WTC11 (cell line): ENCODE results near the gene RPL18A. TPM values are rescaled to one million over a fixed set of nuclear protein-coding genes. Genes with fewer than 3 reads are reported as not detected.
A peak's percentile ranks its signal among the peaks of the same experiment; 100 is the strongest.

Experiments used
- ATAC-seq: fragments of 200-7000 bp; cut with Tn5 transposase; 2 replicates; pipeline ENCODE4 v1.10.0; 2021; ENCODE audit warnings: mild to moderate bottlenecking, moderate library complexity
- CTCF ChIA-PET: fragments of 300-600 bp; sonication (Branson Sonifier 250); formaldehyde crosslinking; loops from one replicate; lab custom pipeline; 2021; ENCODE audit warnings: antibody characterized with exemption; lab: Charles Lee
- POLR2A ChIA-PET: fragments of 350-600 bp; sonication (Branson Sonifier 250); formaldehyde crosslinking; loops from one replicate; lab custom pipeline; 2021; ENCODE audit warnings: antibody characterized with exemption; lab: Charles Lee
- DNase-seq: peaks from one replicate; pipeline ENCODE4 v3.0.0; 2021; ENCODE audit warnings: low spot score
- H3K27ac Mint-ChIP-seq: 2 replicates; pipeline ENCODE4 v1.8.0; 2021; ENCODE audit warnings: mixed read lengths
- H3K27me3 Mint-ChIP-seq: 2 replicates; pipeline ENCODE4 v1.8.0; 2021; ENCODE audit warnings: low read depth, mild to moderate bottlenecking, moderate library complexity, mixed read lengths
- H3K36me3 Mint-ChIP-seq: 2 replicates; pipeline ENCODE4 v1.8.0; 2021; ENCODE audit warnings: mixed read lengths
- H3K4me1 Mint-ChIP-seq: 2 replicates; pipeline ENCODE4 v1.8.0; 2022; ENCODE audit warnings: mixed read lengths
- H3K4me3 Mint-ChIP-seq: 2 replicates; pipeline ENCODE4 v1.8.0; 2021; ENCODE audit warnings: mild to moderate bottlenecking, moderate library complexity, mixed read lengths
- H3K9me3 Mint-ChIP-seq: 2 replicates; pipeline ENCODE4 v1.8.0; 2021; ENCODE audit warnings: mixed read lengths
- EMX1 ChIP-seq: fragments of 250-450 bp; sonication (Bioruptor Pico); IDR thresholded peaks from 2 replicates; pipeline ENCODE4 v1.8.0; 2021; ENCODE audit warnings: mild to moderate bottlenecking
- ETV6 ChIP-seq: sonication (generic); formaldehyde crosslinking; IDR thresholded peaks from 2 replicates; pipeline ENCODE4 v1.8.1; 2022; ENCODE audit warnings: mild to moderate bottlenecking, missing genetic modification reagents
- IRF2 ChIP-seq: sonication (generic); formaldehyde crosslinking; IDR thresholded peaks from 2 replicates; pipeline ENCODE4 v1.8.0; 2022; ENCODE audit warnings: low read depth, missing genetic modification reagents, borderline replicate concordance
- MXD4 ChIP-seq: fragments of 250-450 bp; sonication (Bioruptor Pico); IDR thresholded peaks from 2 replicates; pipeline ENCODE4 v1.8.0; 2021; ENCODE audit warnings: mild to moderate bottlenecking, moderate library complexity, borderline replicate concordance
- NFYB ChIP-seq: sonication (generic); formaldehyde crosslinking; conservative IDR thresholded peaks from 2 replicates; pipeline ENCODE4 v1.8.0; 2022; ENCODE audit warnings: low read depth, missing genetic modification reagents
- PRRX2 ChIP-seq: fragments of 250-450 bp; sonication (Bioruptor Pico); IDR thresholded peaks from 2 replicates; pipeline ENCODE4 v1.8.0; 2021; ENCODE audit warnings: mild to moderate bottlenecking
- SMAD4 ChIP-seq: sonication (generic); formaldehyde crosslinking; IDR thresholded peaks from 2 replicates; pipeline ENCODE4 v1.8.0; 2022; ENCODE audit warnings: mild to moderate bottlenecking, missing genetic modification reagents
- ZNF219 ChIP-seq: sonication (generic); formaldehyde crosslinking; IDR thresholded peaks from 2 replicates; pipeline ENCODE4 v1.8.0; 2023; ENCODE audit warnings: missing genetic modification reagents, mild to moderate bottlenecking, borderline replicate concordance
- ZNF423 ChIP-seq: fragments of 250-450 bp; sonication (Bioruptor Pico); IDR thresholded peaks from 2 replicates; pipeline ENCODE4 v2.1.2; 2022; ENCODE audit warnings: mild to moderate bottlenecking, moderate library complexity
- total RNA-seq: library from RNA; stranded (reverse); gene quantifications from 3 replicates; pipeline ENCODE4 v1.2.3, GENCODE V29; 2021
- TF ChIP-seq, protein P1 (sequence below): sonication (generic); formaldehyde crosslinking; IDR thresholded peaks from 2 replicates; pipeline ENCODE4 v1.8.0; 2022; ENCODE audit warnings: missing genetic modification reagents
- TF ChIP-seq, protein P2 (sequence below): sonication (generic); formaldehyde crosslinking; IDR thresholded peaks from 2 replicates; pipeline ENCODE4 v1.8.1; 2023; ENCODE audit warnings: mild to moderate bottlenecking, moderate library complexity, missing genetic modification reagents
- TF ChIP-seq, protein P3 (sequence below): fragments of 250-450 bp; sonication (Bioruptor Pico); IDR thresholded peaks from 2 replicates; pipeline ENCODE4 v1.9.0; 2021; ENCODE audit warnings: mild to moderate bottlenecking
- TF ChIP-seq, protein P4 (sequence below): sonication (generic); formaldehyde crosslinking; IDR thresholded peaks from 2 replicates; pipeline ENCODE4 v1.8.1; 2023; ENCODE audit warnings: mild to moderate bottlenecking, missing genetic modification reagents
- TF ChIP-seq, protein P5 (sequence below): sonication (generic); formaldehyde crosslinking; IDR thresholded peaks from 2 replicates; pipeline ENCODE4 v1.8.0; 2022; ENCODE audit warnings: mild to moderate bottlenecking, missing genetic modification reagents
- TF ChIP-seq, protein P6 (sequence below): fragments of 250-450 bp; sonication (Bioruptor Pico); IDR thresholded peaks from 2 replicates; pipeline ENCODE4 v1.9.0; 2021; ENCODE audit warnings: mild to moderate bottlenecking
- TF ChIP-seq, protein P7 (sequence below): sonication (generic); formaldehyde crosslinking; IDR thresholded peaks from 2 replicates; pipeline ENCODE4 v1.8.1; 2023; ENCODE audit warnings: mild to moderate bottlenecking, missing genetic modification reagents, moderate library complexity

The RPL18A gene
- total RNA-seq, 1 experiment from 2014 or later = 2,950 TPM

DNA sequence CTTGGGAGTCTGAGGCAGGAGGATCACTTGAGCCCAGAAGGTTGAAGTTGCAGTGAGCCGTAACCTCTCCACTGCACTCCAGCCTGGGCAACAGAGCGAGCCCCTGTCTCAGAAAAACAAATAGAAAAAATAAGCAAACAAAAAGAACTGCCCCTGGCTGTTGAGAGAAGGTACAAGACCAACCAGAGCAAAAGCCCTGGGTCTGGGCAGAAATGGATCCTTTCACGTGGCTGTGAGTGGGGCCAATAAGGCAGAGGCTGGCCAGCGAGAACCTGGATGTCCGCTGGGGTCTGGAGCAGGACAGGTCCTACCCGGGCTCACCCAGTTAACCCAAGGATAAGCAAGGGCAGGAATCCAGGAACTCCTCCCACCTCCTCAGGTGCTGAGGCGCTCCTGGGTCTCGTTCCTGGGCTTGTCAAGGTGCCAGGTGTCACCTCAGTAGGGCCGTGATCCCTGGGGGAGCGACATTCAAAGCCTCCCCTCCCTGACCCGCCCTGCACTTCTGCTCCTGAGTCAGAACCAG is 7.3 kb downstream of the RPL18A start:
- Mint-ChIP-seq H3K4me3 (no peak overlapping the region), H3K4me1 (peaks cover 29% of the 10 kb centered on the region), H3K36me3 (peaks cover 23% of the 10 kb centered on the region), H3K27me3 (peaks cover 6% of the 10 kb centered on the region), H3K9me3 (no peaks in the 10 kb centered on the region), H3K27ac (no peak overlapping the region)
- DNase-seq (no peak), ATAC-seq (no peak; the same call in 1 of the 2 replicates)
- TF ChIP-seq, protein P1, sequence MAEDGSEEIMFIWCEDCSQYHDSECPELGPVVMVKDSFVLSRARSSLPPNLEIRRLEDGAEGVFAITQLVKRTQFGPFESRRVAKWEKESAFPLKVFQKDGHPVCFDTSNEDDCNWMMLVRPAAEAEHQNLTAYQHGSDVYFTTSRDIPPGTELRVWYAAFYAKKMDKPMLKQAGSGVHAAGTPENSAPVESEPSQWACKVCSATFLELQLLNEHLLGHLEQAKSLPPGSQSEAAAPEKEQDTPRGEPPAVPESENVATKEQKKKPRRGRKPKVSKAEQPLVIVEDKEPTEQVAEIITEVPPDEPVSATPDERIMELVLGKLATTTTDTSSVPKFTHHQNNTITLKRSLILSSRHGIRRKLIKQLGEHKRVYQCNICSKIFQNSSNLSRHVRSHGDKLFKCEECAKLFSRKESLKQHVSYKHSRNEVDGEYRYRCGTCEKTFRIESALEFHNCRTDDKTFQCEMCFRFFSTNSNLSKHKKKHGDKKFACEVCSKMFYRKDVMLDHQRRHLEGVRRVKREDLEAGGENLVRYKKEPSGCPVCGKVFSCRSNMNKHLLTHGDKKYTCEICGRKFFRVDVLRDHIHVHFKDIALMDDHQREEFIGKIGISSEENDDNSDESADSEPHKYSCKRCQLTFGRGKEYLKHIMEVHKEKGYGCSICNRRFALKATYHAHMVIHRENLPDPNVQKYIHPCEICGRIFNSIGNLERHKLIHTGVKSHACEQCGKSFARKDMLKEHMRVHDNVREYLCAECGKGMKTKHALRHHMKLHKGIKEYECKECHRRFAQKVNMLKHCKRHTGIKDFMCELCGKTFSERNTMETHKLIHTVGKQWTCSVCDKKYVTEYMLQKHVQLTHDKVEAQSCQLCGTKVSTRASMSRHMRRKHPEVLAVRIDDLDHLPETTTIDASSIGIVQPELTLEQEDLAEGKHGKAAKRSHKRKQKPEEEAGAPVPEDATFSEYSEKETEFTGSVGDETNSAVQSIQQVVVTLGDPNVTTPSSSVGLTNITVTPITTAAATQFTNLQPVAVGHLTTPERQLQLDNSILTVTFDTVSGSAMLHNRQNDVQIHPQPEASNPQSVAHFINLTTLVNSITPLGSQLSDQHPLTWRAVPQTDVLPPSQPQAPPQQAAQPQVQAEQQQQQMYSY = no peak
- TF ChIP-seq, protein P2, sequence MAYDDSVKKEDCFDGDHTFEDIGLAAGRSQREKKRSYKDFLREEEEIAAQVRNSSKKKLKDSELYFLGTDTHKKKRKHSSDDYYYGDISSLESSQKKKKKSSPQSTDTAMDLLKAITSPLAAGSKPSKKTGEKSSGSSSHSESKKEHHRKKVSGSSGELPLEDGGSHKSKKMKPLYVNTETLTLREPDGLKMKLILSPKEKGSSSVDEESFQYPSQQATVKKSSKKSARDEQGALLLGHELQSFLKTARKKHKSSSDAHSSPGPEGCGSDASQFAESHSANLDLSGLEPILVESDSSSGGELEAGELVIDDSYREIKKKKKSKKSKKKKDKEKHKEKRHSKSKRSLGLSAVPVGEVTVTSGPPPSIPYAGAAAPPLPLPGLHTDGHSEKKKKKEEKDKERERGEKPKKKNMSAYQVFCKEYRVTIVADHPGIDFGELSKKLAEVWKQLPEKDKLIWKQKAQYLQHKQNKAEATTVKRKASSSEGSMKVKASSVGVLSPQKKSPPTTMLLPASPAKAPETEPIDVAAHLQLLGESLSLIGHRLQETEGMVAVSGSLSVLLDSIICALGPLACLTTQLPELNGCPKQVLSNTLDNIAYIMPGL (CRISPR knock-in tag) = no peak
- TF ChIP-seq EMX1 (CRISPR knock-in tag) (peak; percentile 30; the same call in 1 of the 2 replicates), SMAD4 (no peak), IRF2 (CRISPR knock-in tag) (no peak), NFYB (CRISPR knock-in tag) (no peak), MXD4 (no peak), PRRX2 (no peak), ETV6 (CRISPR knock-in tag) (no peak), ZNF219 (CRISPR knock-in tag) (no peak), ZNF423 (no peak)
- TF ChIP-seq, protein P3, sequence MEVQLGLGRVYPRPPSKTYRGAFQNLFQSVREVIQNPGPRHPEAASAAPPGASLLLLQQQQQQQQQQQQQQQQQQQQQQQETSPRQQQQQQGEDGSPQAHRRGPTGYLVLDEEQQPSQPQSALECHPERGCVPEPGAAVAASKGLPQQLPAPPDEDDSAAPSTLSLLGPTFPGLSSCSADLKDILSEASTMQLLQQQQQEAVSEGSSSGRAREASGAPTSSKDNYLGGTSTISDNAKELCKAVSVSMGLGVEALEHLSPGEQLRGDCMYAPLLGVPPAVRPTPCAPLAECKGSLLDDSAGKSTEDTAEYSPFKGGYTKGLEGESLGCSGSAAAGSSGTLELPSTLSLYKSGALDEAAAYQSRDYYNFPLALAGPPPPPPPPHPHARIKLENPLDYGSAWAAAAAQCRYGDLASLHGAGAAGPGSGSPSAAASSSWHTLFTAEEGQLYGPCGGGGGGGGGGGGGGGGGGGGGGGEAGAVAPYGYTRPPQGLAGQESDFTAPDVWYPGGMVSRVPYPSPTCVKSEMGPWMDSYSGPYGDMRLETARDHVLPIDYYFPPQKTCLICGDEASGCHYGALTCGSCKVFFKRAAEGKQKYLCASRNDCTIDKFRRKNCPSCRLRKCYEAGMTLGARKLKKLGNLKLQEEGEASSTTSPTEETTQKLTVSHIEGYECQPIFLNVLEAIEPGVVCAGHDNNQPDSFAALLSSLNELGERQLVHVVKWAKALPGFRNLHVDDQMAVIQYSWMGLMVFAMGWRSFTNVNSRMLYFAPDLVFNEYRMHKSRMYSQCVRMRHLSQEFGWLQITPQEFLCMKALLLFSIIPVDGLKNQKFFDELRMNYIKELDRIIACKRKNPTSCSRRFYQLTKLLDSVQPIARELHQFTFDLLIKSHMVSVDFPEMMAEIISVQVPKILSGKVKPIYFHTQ = peak; percentile 59; the same call in 1 of the 2 replicates
- TF ChIP-seq, protein P4, sequence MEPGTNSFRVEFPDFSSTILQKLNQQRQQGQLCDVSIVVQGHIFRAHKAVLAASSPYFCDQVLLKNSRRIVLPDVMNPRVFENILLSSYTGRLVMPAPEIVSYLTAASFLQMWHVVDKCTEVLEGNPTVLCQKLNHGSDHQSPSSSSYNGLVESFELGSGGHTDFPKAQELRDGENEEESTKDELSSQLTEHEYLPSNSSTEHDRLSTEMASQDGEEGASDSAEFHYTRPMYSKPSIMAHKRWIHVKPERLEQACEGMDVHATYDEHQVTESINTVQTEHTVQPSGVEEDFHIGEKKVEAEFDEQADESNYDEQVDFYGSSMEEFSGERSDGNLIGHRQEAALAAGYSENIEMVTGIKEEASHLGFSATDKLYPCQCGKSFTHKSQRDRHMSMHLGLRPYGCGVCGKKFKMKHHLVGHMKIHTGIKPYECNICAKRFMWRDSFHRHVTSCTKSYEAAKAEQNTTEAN (CRISPR knock-in tag) = no peak
- TF ChIP-seq, protein P5, sequence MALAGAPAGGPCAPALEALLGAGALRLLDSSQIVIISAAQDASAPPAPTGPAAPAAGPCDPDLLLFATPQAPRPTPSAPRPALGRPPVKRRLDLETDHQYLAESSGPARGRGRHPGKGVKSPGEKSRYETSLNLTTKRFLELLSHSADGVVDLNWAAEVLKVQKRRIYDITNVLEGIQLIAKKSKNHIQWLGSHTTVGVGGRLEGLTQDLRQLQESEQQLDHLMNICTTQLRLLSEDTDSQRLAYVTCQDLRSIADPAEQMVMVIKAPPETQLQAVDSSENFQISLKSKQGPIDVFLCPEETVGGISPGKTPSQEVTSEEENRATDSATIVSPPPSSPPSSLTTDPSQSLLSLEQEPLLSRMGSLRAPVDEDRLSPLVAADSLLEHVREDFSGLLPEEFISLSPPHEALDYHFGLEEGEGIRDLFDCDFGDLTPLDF (CRISPR knock-in tag) = no peak
- TF ChIP-seq, protein P6, sequence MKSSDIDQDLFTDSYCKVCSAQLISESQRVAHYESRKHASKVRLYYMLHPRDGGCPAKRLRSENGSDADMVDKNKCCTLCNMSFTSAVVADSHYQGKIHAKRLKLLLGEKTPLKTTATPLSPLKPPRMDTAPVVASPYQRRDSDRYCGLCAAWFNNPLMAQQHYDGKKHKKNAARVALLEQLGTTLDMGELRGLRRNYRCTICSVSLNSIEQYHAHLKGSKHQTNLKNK (CRISPR knock-in tag) = no peak
- TF ChIP-seq, protein P7, sequence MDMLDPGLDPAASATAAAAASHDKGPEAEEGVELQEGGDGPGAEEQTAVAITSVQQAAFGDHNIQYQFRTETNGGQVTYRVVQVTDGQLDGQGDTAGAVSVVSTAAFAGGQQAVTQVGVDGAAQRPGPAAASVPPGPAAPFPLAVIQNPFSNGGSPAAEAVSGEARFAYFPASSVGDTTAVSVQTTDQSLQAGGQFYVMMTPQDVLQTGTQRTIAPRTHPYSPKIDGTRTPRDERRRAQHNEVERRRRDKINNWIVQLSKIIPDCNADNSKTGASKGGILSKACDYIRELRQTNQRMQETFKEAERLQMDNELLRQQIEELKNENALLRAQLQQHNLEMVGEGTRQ (CRISPR knock-in tag) = no peak
- POLR2A ChIA-PET = interaction anchor here (0.6 to 2.5 kb wide), 2 partner anchors 9 to 66 kb away, joined by 4 to 15 read pairs; partner anchors contain the start of gene CCDC124
- CTCF ChIA-PET = interaction anchor here (1.0 to 4.5 kb wide), 2 partner anchors 8 to 65 kb away, joined by 3 to 37 read pairs; partner anchors contain the start of genes CCDC124 and RPL18A
